Chondrocyte (in vitro differentiated cells): ENCODE results near the gene GPS2. TPM values are rescaled to one million over a fixed set of nuclear protein-coding genes. Genes with fewer than 3 reads are reported as not detected.

Experiments used
- DNase-seq: peaks from one replicate; pipeline ENCODE4 v3.0.0; 2021; ENCODE audit warnings: mixed read lengths, low spot score
- H3K27ac Mint-ChIP-seq: one replicate; pipeline ENCODE4 v1.8.0; 2021; ENCODE audit warnings: mild to moderate bottlenecking, moderate library complexity, mixed read lengths; ENCODE audit not compliant: unreplicated experiment
- H3K27me3 Mint-ChIP-seq: 2 replicates; pipeline ENCODE4 v1.8.0; 2021; ENCODE audit warnings: low read depth, mixed read lengths
- H3K36me3 Mint-ChIP-seq: 2 replicates; pipeline ENCODE4 v1.8.0; 2021; ENCODE audit warnings: low read depth, mixed read lengths
- H3K4me1 Mint-ChIP-seq: 2 replicates; pipeline ENCODE4 v1.8.0; 2021; ENCODE audit warnings: low read depth, mild to moderate bottlenecking, mixed read lengths
- H3K4me3 Mint-ChIP-seq: one replicate; pipeline ENCODE4 v1.8.0; 2021; ENCODE audit warnings: mild to moderate bottlenecking, moderate library complexity, mixed read lengths; ENCODE audit not compliant: unreplicated experiment
- H3K9me3 Mint-ChIP-seq: 2 replicates; pipeline ENCODE4 v1.8.0; 2021; ENCODE audit warnings: low read depth, mixed read lengths
- CTCF ChIP-seq: fragments of 200-600 bp; sonication (generic); IDR thresholded peaks from 2 replicates; pipeline ENCODE4 v1.5.0; 2021; ENCODE audit warnings: antibody characterized with exemption, mild to moderate bottlenecking, moderate library complexity
- total RNA-seq: library from RNA; stranded (reverse); gene quantifications from 3 replicates; pipeline ENCODE4 v1.2.1, GENCODE V29; 2021

GPS2 gene
- total RNA-seq, 1 donor from 2014 or later: 43.9 TPM

DNA sequence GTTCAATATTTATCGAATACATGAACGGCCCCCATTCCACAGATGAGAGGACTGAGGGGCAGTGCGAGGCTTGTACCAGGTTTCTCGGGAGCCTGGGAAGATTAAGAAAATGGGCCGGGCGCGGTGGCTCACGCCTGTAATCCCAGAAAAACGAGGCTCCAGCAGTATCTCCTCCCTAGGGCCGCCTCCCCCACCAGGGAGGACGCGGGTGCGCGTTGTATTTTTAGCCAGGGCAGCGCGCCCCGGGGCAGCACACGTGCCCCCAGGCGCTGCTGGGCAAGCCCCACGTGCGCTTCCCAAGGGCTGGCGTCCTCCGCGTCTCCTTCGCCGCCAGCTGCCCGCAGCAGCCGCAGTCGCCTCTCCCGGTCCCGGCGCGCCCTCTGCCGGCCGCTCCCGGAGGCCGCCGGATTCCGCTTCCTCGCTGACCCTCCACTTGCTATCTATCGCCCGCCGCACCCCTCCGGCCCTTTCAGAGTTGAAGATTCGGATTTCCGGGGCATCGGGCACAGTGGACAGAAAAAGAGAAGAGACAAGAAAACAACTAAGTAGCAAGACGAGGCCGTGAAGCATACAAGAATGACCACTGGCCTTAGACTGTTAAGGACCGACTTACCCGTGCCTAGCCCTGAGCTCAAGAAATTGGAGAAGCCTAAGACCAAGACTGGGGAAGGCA lies 18.8 kb downstream of the GPS2 start:
- TF ChIP-seq CTCF: peak; percentile 96
- H3K4me1 Mint-ChIP-seq: peaks cover 22% of the 10 kb centered on the region
- no peaks in the 10 kb centered on the region for H3K9me3 Mint-ChIP-seq
- H3K36me3 Mint-ChIP-seq: no peaks in the 10 kb centered on the region
- H3K27ac Mint-ChIP-seq: no peak overlapping the region
- H3K4me3 Mint-ChIP-seq: peak overlapping the region; percentile 44
- H3K27me3 Mint-ChIP-seq: peaks cover 15% of the 10 kb centered on the region
- DNase-seq: peak; percentile 94

DNA sequence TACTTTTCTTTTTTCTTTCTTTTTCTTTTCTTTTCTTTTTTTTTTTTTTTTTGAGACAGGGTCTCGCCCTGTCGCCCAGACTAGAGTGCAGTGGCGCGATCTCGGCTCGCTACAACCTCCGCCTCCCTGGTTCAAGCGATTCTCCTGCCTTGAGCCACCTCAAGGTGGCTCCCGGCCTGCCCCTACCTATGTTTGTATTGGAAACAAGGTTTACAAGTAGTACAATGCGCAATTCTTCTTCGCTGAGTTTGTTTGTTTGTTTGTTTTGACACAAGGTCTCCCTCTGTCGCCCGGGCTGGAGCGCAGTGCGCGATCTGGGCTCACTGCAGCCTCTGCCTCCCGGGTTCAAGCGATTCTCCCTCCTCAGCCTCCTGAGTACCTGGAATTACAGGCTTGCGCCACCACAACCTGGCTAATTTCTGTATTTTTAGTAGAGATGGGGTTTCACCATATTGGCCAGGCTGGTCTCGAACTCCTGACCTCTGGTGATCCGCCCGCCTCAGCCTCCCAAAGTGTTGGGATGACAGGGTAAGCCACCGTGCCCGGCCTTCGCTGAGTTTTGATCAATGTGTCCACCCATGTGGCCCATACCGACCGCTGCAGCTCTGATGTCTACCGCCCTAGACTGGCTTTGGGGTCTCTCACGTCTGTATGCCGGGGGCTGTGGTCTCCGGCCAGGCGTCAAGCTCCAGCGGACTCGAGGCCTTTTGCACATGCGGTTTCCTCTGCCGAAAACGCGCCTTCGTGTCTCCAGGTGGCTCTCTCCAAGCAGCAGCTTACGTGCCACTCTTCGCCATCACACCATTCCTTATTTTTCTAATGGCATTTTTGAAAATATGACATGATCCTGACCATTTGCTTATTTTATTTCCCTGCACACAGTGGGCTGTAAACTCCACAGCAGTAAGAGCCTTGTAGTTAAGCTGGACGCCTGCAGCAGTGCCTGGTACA lies 19.7 kb downstream of the GPS2 start:
- H3K9me3 Mint-ChIP-seq: no peaks in the 10 kb centered on the region
- peaks cover 22% of the 10 kb centered on the region for H3K4me1 Mint-ChIP-seq
- H3K27me3 Mint-ChIP-seq: peaks cover 22% of the 10 kb centered on the region
- H3K4me3 Mint-ChIP-seq: peak overlapping the region; percentile 55
- H3K27ac Mint-ChIP-seq: no peak overlapping the region
- H3K36me3 Mint-ChIP-seq: no peaks in the 10 kb centered on the region
- no peak for DNase-seq
- TF ChIP-seq CTCF: no peak

- Mint-ChIP-seq H3K27ac (no peak within 1 kb of the TSS), H3K4me1 (peaks cover 22% of the 10 kb centered on the region), H3K36me3 (no peaks in the 10 kb centered on the region), H3K9me3 (no peaks in the 10 kb centered on the region), H3K4me3 (peak within 1 kb of the TSS; percentile 55), H3K27me3 (peaks cover 23% of the 10 kb centered on the region)
- no peak for DNase-seq
- TF ChIP-seq CTCF: no peak
Observed at GRCh38 chr17:7294614-7295153, 20.5 kb downstream of the GPS2 start, which contains the start of gene YBX2. TSS of gene YBX2 (minus strand) at chr17:7294639. CDS start at chr17:7294500, 139 bp downstream.

DNA sequence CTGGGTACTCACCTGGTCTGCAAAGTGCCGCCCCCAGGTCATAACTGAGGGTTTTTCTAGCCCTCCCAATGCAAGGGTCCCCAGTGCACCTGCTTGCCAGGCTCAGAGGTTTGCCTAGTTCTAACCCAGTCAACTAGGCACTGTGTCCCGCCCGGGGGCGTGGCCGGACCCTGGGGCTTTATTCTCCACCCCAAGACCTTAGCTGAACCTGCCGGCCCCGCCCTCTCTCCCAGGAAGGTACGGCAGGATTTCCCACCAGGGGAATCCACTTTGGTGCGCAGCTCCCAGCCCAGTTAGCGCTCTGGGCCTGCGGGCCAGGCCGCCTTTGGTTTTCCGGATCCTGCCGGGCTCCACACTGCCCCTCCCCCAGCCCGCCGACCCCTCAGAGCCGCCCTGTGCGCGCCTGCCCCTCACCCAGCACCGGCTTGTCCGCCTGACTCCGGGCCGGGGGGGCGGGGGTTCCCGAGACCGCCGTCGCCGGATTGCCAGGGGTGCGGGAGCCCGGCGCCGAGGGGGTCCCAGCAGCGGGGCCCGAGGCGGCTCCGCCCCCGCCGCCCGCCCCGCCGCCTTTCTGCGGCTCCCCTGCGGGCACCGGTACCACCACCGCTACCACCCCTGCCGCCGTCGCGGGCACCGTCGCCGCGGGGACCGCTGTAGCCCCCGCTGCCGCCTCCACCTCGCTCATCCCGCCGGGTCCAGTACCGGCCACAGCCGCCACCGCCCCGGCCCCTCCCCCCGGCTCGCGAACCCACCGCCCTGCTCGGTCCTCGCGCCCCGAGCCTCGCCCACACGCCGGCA lies 21.1 kb downstream of the GPS2 start:
- no peak for TF ChIP-seq CTCF
- Mint-ChIP-seq H3K9me3 (no peaks in the 10 kb centered on the region), H3K36me3 (no peaks in the 10 kb centered on the region), H3K27me3 (peaks cover 23% of the 10 kb centered on the region), H3K27ac (no peak overlapping the region), H3K4me1 (peaks cover 22% of the 10 kb centered on the region), H3K4me3 (peak overlapping the region; percentile 16)
- DNase-seq: no peak
